Chondrocyte (in vitro differentiated cells): ENCODE data around the gene MFF. TPM values are rescaled to one million over a fixed set of nuclear protein-coding genes. Genes with fewer than 3 reads are reported as not detected.

ENCODE experiments used
- DNase-seq: peaks from one replicate; pipeline ENCODE4 v3.0.0; 2021; ENCODE audit warnings: mixed read lengths, low spot score
- H3K27ac Mint-ChIP-seq: one replicate; pipeline ENCODE4 v1.8.0; 2021; ENCODE audit warnings: mild to moderate bottlenecking, moderate library complexity, mixed read lengths; ENCODE audit not compliant: unreplicated experiment
- H3K27me3 Mint-ChIP-seq: 2 replicates; pipeline ENCODE4 v1.8.0; 2021; ENCODE audit warnings: low read depth, mixed read lengths
- H3K36me3 Mint-ChIP-seq: 2 replicates; pipeline ENCODE4 v1.8.0; 2021; ENCODE audit warnings: low read depth, mixed read lengths
- H3K4me1 Mint-ChIP-seq: 2 replicates; pipeline ENCODE4 v1.8.0; 2021; ENCODE audit warnings: low read depth, mild to moderate bottlenecking, mixed read lengths
- H3K4me3 Mint-ChIP-seq: one replicate; pipeline ENCODE4 v1.8.0; 2021; ENCODE audit warnings: mild to moderate bottlenecking, moderate library complexity, mixed read lengths; ENCODE audit not compliant: unreplicated experiment
- H3K9me3 Mint-ChIP-seq: 2 replicates; pipeline ENCODE4 v1.8.0; 2021; ENCODE audit warnings: low read depth, mixed read lengths
- total RNA-seq: library from RNA; stranded (reverse); gene quantifications from 3 replicates; pipeline ENCODE4 v1.2.1, GENCODE V29; 2021
- TF ChIP-seq, protein P1 (sequence below): fragments of 200-600 bp; sonication (generic); IDR thresholded peaks from 2 replicates; pipeline ENCODE4 v1.5.0; 2021; ENCODE audit warnings: antibody characterized with exemption, mild to moderate bottlenecking, moderate library complexity

The MFF gene
- total RNA-seq, 1 donor from 2014 or later: 66.8 TPM

DNA sequence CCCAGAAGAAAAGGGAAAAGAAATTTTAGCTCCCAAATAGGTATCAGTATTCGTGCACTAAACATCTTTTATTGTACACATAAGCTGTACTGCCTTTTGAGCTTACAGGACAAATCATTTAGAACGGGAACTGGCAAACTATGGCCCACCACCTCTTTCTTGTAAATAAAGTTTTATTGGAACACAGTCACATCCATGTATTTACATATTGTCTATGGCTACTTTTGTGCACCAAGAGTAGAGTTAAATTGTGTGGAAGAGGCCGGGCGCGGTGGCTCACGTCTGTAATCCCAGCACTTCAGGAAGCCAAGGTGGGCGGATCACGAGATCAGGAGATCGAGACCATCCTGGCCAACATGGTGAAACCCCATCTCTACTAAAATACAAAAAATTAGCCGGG lies 48.3 kb downstream of the MFF start:
- Mint-ChIP-seq H3K4me3 (no peak overlapping the region), H3K4me1 (peaks cover 25% of the 10 kb centered on the region), H3K9me3 (no peaks in the 10 kb centered on the region)

DNA sequence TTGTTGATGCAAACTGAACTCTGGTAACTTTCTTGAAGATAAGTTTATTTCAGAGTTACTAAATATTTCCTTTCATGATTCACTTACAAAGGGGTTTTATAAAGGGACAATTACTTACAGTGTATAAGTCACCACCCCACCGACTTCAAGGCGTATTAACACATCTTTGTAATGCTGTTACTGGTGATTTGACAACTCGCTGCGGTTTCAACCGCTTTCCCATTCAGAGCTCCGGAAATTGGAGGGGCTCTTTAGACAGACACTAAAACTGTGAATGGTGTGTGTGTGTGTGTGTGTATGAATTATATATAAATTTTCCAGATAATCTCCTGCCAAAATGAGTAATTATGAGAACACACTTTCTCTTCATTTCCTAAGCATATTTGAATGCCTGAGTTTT lies 49.1 kb downstream of the MFF start:
- H3K27me3 Mint-ChIP-seq: no peaks in the 10 kb centered on the region
- H3K36me3 Mint-ChIP-seq: no peaks in the 10 kb centered on the region
- H3K4me3 Mint-ChIP-seq: no peak overlapping the region
- no peak for DNase-seq
- no peak overlapping the region for H3K27ac Mint-ChIP-seq
- peaks cover 20% of the 10 kb centered on the region for H3K4me1 Mint-ChIP-seq
- no peaks in the 10 kb centered on the region for H3K9me3 Mint-ChIP-seq
- TF ChIP-seq, protein P1, sequence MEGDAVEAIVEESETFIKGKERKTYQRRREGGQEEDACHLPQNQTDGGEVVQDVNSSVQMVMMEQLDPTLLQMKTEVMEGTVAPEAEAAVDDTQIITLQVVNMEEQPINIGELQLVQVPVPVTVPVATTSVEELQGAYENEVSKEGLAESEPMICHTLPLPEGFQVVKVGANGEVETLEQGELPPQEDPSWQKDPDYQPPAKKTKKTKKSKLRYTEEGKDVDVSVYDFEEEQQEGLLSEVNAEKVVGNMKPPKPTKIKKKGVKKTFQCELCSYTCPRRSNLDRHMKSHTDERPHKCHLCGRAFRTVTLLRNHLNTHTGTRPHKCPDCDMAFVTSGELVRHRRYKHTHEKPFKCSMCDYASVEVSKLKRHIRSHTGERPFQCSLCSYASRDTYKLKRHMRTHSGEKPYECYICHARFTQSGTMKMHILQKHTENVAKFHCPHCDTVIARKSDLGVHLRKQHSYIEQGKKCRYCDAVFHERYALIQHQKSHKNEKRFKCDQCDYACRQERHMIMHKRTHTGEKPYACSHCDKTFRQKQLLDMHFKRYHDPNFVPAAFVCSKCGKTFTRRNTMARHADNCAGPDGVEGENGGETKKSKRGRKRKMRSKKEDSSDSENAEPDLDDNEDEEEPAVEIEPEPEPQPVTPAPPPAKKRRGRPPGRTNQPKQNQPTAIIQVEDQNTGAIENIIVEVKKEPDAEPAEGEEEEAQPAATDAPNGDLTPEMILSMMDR: no peak

More for the DNA sequence above, 48.3 kb downstream of the MFF start:
- Mint-ChIP-seq H3K36me3 (no peaks in the 10 kb centered on the region), H3K27me3 (no peaks in the 10 kb centered on the region), H3K27ac (no peak overlapping the region)
- DNase-seq: no peak
- TF ChIP-seq, protein P1: no peak

DNA sequence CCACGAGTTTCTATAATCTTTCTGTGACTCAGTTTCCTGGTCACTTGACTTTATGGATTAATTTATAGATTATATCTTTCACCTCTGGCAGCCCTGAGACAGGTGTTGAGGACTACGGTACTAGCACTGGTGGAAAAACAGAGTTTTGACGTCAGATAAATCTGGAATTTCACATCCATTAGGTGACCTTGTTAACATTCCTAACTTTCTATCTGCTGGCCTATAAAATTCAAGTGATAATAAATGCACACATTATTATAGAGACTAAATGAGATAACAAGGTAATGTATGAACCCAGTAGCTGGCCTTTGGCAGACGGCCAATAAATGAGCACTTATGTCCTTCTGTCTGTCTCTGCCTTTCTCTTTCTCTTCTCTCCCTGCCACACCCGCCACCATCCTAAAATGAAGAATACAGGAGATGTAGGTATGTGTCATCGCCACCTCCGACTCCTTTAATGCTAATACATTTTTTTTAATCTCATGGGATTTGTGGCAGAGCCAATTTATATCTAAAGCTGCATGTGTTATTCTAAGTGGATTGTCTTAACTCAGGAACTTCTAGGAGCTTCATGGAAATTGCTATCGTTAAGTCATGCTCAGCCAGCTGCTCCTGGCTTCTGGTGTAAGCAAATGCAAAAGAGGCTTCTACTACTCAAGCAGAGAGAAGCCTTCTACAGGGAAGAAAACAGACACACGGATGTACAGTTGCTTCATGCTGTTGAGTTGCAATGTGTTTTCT lies 51.8 kb downstream of the MFF start:
- H3K4me1 Mint-ChIP-seq: peaks cover 12% of the 10 kb centered on the region

DNA sequence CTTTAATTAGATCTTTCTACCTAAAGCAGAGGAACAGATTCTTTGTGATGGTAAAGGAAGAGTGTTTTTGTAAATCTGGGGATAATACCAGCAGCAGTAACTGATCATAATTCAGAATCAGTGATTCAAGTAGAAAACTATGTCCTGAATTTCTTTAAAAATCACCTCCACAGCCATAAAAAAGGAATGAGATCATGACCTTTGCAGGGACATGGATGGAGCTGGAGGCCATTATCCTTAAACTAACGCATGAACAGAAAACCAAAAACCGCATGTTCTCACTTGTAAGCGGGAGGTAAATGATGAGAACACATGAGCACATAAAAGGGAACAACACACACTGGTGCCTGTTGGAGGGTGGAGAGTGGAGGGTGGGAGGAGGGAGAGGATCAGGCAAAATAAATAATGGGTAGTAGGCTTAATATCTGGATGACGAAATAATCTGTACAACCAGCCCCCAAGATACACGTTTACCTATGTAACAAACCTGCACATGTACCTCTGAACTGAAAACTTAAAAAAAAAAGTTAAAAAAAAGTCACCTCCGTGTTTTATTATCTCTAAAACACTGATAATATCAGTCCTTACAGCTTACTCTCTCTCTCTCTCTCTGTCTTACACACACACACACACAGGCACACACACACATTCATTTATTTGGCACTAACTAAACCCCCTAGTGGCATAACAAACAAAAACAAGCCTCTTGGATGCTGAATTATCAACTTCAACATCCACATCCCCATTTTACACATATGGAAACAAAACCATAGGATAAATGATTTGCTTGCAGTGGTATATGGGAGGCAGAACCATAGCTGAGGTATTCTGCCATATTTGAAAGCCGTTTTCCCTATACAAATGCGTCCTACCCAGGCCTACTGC lies 52.7 kb downstream of the MFF start:
- no peak overlapping the region for H3K27ac Mint-ChIP-seq

More for the DNA sequence above, 51.8 kb downstream of the MFF start:
- no peak overlapping the region for H3K27ac Mint-ChIP-seq
- no peak overlapping the region for H3K4me3 Mint-ChIP-seq
- TF ChIP-seq, protein P1: no peak
- H3K36me3 Mint-ChIP-seq: no peaks in the 10 kb centered on the region
- no peaks in the 10 kb centered on the region for H3K27me3 Mint-ChIP-seq
- H3K9me3 Mint-ChIP-seq: peaks cover 2% of the 10 kb centered on the region
- no peak for DNase-seq

GRCh38 chr2:227378371-227378782 lies 53.3 kb downstream of the MFF start:
- H3K9me3 Mint-ChIP-seq: peaks cover 2% of the 10 kb centered on the region
- no peak for DNase-seq

More for the DNA sequence above, 52.7 kb downstream of the MFF start:
- TF ChIP-seq, protein P1: peak; percentile 9
- H3K36me3 Mint-ChIP-seq: no peaks in the 10 kb centered on the region
- no peak overlapping the region for H3K4me3 Mint-ChIP-seq
- no peak for DNase-seq
- H3K27me3 Mint-ChIP-seq: no peaks in the 10 kb centered on the region
- peaks cover 2% of the 10 kb centered on the region for H3K9me3 Mint-ChIP-seq
- H3K4me1 Mint-ChIP-seq: peaks cover 12% of the 10 kb centered on the region

More at GRCh38 chr2:227378371-227378782, 53.3 kb downstream of the MFF start:
- peaks cover 12% of the 10 kb centered on the region for H3K4me1 Mint-ChIP-seq
- no peaks in the 10 kb centered on the region for H3K36me3 Mint-ChIP-seq
- no peak overlapping the region for H3K4me3 Mint-ChIP-seq
- H3K27ac Mint-ChIP-seq: no peak overlapping the region
- TF ChIP-seq, protein P1: no peak
- peaks cover under 1% of the 10 kb centered on the region for H3K27me3 Mint-ChIP-seq
